Activated T-cell treated with anti-CD3 and anti-CD28 coated beads for 4 hours (primary cell): ENCODE results near the gene TBC1D16.
"Not testable (repeated sequence)": the region's sequence is repeated elsewhere in the genome, so short reads cannot be mapped to it uniquely, and the experiment has no call there.

ENCODE experiments used
- DNase-seq: peaks from one replicate; pipeline ENCODE4 v3.0.0-alpha.2; 2020

Gene TBC1D16

GRCh38 chr17:80050706-80051105 is 15.0 kb upstream of the TBC1D16 start:
- DNase-seq, result no peak

- no peak for DNase-seq
These were observed 14.3 kb upstream of the TBC1D16 start for GRCh38 chr17:80049986-80050385.

GRCh38 chr17:80047176-80047575 is 11.5 kb upstream of the TBC1D16 start:
- DNase-seq, result no peak

DNA sequence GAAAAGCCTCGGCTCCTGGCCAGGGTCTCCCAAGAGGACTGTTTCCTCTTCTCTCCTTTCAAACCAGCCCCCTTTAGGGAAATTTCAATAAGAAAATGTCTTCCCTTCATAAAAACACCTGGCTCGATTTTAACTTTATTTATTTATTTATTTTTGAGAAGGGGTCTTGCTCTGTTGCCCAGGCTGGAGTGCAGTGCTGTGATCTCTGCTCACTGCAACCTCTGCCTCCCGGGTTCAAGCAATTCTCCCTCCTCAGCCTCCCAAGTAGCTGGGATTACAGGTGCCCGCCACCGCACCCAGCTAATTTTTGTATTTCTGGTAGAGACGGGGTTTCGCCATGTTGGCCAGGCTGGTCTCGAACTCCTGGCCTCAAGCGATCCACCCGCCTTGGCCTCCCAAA is 11.0 kb upstream of the TBC1D16 start:
- not testable (repeated sequence) for DNase-seq

DNA sequence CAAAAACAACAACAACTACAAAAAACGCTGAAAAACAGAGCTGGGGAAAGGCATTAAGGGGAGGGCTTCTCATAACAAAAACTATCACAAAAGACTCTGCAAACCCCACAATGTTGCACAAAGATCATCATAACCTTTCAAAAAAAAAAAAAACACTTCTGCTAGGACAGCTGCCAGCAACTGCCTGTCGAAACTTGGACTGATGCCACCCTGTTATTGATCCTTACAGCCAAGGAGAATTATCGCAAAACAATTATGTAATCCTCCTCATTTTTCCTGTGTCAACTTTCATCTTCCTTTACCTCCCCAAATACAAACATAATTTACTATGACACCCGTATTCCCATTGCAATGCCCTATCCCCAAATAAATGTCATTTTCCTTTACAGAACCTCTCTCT is 10.0 kb upstream of the TBC1D16 start:
- DNase-seq, result no peak

GRCh38 chr17:80043963-80044362 is 8.3 kb upstream of the TBC1D16 start:
- no peak for DNase-seq

- peak; percentile 7 for DNase-seq
These were observed 1.2 kb upstream of the TBC1D16 start for GRCh38 chr17:80036715-80037477.

GRCh38 chr17:80035937-80036714 is 454 bp upstream of the TBC1D16 start, which contains the start of gene CCDC40:
Gene CCDC40, plus strand, starts transcription at chr17:80036642. Its CDS starts 21 bp downstream, at chr17:80036663.
- peak; percentile 59 for DNase-seq

- DNase-seq, result peak; percentile 9
These were observed 633 bp downstream of the TBC1D16 start for GRCh38 chr17:80034791-80035686.

- DNase-seq, result no peak
These were observed 1.8 kb downstream of the TBC1D16 start for GRCh38 chr17:80033840-80034239.

GRCh38 chr17:80032614-80033171 is 3.0 kb downstream of the TBC1D16 start:
- no peak for DNase-seq

DNA sequence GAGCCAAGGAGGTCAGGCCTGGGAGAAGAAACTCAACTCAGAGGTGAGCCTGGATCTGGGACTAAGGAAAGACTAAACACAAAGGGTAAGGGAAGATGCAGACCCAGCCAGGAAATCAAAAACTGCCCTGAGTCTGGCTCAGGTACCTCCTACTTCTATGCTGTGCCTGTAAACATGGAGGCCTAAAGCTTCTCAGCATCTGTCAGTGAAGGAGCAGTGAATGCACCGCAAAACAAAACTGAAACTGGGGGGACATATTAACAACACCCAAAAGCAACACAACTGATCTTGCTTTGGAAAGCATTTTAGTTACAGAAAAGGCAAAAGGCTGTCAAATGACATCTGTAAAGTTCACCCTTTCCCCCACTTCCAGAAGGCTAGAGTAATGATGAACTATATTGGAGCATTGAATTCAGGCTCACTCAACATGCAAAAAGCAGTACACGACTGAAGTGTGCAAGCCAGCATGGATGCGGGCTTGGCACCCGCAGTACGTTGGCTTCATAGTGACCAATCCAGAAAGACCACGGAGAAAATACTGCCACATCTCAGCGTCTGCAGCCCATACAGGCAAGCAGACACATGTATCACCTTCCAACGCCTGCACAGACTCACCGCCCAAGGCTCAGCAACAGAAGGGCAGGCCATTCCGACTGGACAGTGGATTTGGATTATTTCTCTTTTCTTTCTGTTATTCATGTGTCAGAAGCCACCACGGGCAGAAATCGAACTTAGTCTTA is 3.8 kb downstream of the TBC1D16 start:
- no peak for DNase-seq

- no peak for DNase-seq
These were observed 4.8 kb downstream of the TBC1D16 start for GRCh38 chr17:80030730-80031410.

GRCh38 chr17:80029258-80029974 is 6.3 kb downstream of the TBC1D16 start:
- DNase-seq, result no peak

DNA sequence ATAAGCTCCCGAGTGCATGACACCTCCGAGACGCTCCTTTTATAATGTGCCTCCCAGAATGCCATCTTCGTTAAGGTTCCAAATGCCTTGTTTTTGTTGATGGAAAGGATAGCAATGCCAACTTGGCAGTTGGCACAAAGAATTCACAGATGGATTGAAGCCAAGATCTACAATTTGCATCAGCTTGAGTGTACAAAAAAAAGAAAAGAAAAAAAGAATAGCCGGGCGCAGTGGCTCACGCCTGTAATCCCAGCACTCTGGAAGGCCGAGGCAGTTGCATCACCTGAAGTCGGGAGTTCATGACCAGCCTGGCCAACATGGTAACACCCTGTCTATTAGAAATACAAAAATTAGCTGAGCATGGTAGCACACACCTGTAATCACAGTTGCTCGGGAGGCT is 7.6 kb downstream of the TBC1D16 start:
- DNase-seq, result no peak

DNA sequence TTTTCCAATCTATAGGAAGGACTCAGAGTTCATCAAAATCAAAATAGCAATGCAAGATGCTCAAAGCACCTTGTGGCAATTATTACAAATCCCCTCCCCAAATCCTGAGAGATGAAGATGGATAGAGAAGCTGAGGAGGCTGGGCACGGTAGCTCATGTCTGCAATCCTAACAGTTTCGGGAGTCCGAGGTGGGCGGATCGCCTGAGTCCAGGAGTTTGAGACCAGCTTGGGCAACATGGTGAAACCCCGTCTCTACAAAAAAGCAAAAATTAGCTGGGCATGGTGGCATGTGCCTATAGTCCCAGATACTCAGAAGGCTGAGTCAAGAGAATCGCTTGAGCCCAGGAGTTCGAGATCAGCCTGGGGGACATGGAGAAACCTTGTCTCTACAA is 8.6 kb downstream of the TBC1D16 start:
- DNase-seq, result no peak

GRCh38 chr17:80026359-80027042 is 9.2 kb downstream of the TBC1D16 start:
- DNase-seq, result no peak

DNA sequence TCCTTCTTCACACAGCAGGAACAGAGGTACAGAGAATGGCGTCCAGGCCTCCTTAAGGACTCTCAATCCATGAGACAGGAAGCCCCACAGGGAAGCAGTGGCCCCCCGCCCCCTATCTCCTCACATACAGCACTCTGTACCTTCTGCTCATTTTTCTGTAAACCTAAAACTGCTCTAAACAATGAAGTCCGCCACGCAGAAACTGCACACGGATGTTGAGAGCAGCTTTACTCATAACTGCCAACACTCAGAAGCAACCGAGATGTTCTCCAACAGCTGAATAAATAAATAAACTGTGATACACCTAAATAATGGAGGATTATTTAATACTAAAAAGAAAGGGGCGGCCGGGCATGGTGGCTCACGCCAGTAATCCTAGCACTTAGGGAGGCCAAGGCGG is 9.9 kb downstream of the TBC1D16 start:
- DNase-seq, result no peak

GRCh38 chr17:80025140-80025539 is 10.5 kb downstream of the TBC1D16 start:
- DNase-seq, result no peak
